Skeletal muscle cell (primary cell): ENCODE results near the gene SLC34A2.

ENCODE experiments used
- DNase-seq: peaks from one replicate; pipeline ENCODE4 v3.0.0-alpha.2; 2010; ENCODE audit warnings: low read depth
- H3K4me3 ChIP-seq: 2 replicates; pipeline ENCODE4 v1.5.1; 2011; ENCODE audit warnings: low read depth, mild to moderate bottlenecking, control low read depth, low read length, moderate library complexity

The SLC34A2 gene

GRCh38 chr4:25710637-25711036 lies 55.0 kb downstream of the SLC34A2 start:
- H3K4me3 ChIP-seq = no peak overlapping the region
- DNase-seq = no peak

- no peak overlapping the region for H3K4me3 ChIP-seq
- no peak for DNase-seq
These were observed 57.0 kb downstream of the SLC34A2 start for GRCh38 chr4:25712611-25713010.

- no peak overlapping the region for H3K4me3 ChIP-seq
- DNase-seq = no peak
These were observed 58.2 kb downstream of the SLC34A2 start for GRCh38 chr4:25713812-25714211.

GRCh38 chr4:25722964-25723363 lies 67.3 kb downstream of the SLC34A2 start:
- no peak for DNase-seq
- H3K4me3 ChIP-seq = no peak overlapping the region

- H3K4me3 ChIP-seq = no peak overlapping the region
- no peak for DNase-seq
These were observed 67.8 kb downstream of the SLC34A2 start for GRCh38 chr4:25723409-25723808.

GRCh38 chr4:25725870-25726269 lies 70.2 kb downstream of the SLC34A2 start:
- no peak overlapping the region for H3K4me3 ChIP-seq
- DNase-seq = no peak

GRCh38 chr4:25727711-25728493 lies 72.3 kb downstream of the SLC34A2 start:
- DNase-seq = no peak
- no peak overlapping the region for H3K4me3 ChIP-seq
